NCI-H748 treated with DMSO at 0.1 percent for 48 hours (cell line): ENCODE data around the gene EHD4.
A peak's percentile ranks its signal among the peaks of the same experiment; 100 is the strongest.

ENCODE experiments used
- DNase-seq: peaks from one replicate; lab custom pipeline; 2025; lab: John Stamatoyannopoulos, UW

EHD4 gene

GRCh38 chr15:41980654-41981323 is 8.4 kb upstream of the EHD4 start:
- DNase-seq: no peak

DNA sequence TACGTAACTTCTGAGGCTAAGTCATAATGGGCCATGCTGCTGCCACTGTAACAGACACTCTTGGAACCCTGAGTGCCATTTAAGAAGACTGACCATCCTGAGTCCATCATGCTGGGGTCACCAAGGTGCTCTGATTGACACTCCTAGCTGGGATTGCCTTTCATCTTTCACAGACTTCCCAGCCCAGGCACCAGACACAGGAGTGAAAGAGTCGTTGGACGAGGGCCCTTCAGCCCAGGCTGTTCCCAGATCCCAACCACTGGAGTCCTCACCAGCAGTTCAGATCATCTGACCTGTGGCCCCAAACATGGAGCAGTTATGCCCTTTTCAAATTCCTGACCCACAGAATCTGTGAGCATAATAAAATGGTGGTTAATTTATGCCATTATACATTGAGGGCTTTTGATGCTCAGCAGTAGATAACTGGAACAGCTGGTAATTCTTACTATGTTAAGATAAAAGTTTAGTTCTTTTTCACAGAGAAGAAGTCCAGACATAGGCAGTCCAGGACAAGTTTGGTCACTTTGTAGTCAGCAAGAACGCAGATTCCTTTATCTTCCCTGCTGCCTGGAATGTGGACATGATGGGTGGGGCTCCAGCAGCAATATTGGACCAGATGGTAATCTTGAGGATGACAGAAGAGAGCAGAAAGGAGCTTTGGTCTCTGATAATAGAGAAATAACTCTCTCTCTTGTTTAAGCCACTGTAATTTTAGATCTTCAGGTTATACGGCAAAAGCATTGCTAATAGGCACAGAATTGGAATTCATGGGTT is 7.3 kb upstream of the EHD4 start:
- no peak for DNase-seq

GRCh38 chr15:41978534-41978933 is 6.2 kb upstream of the EHD4 start:
- DNase-seq: no peak

DNA sequence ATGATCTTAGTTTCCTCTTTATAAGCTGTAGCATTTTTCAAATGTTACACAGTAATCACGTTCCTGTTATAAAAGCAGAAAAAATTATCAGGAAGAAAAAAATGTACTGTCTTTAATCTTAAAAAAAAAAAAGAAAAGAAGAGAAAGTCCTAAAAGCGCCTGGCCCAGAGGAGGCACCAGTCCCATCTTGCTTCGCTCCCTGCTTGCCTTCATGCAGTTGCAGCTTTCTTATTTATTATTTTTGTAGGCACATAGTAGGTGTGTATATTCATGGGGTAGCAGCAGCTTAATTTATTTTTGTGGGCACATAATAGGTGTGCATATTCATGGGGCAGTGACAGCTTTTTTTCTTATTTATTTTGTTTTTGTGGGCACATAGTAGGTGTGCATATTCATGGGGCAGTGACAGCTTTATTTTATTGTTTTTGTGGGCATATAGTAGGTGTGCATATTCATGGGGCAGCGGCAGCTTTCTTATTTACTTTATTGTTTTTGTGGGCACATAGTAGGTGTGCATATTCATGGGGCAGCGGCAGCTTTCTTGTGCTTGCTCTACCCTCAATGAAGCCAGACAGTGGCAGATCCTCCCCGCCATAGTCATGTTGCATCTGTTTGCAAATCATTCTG is 5.5 kb upstream of the EHD4 start:
- DNase-seq: no peak

GRCh38 chr15:41975669-41976068 is 3.3 kb upstream of the EHD4 start:
- DNase-seq: no peak

GRCh38 chr15:41974041-41974440 is 1.7 kb upstream of the EHD4 start:
- no peak for DNase-seq

- no peak for DNase-seq
These were observed 483 bp downstream of the EHD4 start for GRCh38 chr15:41971895-41972252.

DNA sequence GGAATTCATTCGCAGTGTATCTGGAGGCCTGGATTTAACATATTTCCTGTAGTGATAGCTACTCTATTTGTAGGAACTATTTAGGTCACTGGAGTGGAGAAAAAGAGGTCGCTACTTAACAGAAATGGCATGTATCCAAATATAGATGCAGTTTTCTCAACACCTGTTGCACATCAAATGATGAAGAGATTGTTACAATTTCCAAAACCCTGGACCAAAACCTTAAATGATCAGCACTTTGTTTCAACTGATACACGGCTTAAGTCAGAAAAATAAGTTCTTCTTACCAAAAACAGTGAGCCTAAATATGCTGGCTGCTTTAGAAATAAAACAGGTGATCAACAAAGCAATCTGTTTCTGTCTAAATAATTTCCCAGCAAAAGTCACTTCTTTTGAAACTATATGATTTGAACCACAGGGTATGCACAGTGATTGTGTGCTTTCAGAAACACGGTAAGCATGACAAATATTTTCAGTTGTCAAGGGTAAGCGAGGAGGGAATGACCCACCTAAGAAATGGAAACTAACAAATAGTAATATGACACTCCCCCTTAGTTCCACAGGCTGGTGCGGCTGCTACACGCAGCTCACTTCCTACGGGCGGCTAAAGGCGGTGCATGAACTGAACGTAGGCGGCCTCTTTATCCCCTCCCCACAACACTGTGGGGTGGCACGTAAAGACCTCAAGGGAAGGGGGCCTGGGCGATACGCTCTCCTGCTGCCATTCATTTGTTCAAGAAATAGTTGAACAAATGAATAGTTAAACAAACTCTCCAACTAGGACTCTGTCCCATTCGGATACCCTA is 1.1 kb downstream of the EHD4 start:
- peak; percentile 23 for DNase-seq

GRCh38 chr15:41970456-41970855 is 1.9 kb downstream of the EHD4 start:
- no peak for DNase-seq

GRCh38 chr15:41969851-41970431 is 2.4 kb downstream of the EHD4 start:
- no peak for DNase-seq

- no peak for DNase-seq
These were observed 3.7 kb downstream of the EHD4 start for GRCh38 chr15:41968701-41969100.

- DNase-seq: no peak
These were observed 4.7 kb downstream of the EHD4 start for GRCh38 chr15:41967506-41968206.

DNA sequence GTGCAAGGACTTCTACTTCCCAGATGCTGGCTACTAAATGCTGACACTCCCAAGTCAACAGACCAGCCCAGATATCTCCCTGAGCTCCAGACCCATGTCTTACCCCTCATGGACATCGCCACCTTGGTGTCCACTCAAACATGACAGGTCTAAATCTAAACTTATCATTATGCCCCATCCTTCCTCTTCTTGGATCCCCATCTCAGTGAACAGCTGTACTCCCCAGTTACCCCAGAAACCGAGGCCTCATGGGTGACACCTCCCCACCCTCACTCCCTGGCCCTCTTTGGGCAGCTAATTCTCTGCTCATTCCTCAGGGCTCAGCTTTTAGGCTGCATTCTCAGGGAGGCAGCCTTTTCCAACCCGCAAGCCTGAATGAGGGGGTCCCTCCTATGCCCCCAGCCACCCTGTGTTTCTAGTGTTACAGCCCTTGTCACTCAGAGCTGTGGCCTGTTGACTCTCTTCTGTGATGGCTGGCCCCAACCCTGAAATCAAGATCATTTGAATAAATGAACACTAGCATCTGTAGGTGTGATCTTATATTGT is 5.4 kb downstream of the EHD4 start:
- no peak for DNase-seq

DNA sequence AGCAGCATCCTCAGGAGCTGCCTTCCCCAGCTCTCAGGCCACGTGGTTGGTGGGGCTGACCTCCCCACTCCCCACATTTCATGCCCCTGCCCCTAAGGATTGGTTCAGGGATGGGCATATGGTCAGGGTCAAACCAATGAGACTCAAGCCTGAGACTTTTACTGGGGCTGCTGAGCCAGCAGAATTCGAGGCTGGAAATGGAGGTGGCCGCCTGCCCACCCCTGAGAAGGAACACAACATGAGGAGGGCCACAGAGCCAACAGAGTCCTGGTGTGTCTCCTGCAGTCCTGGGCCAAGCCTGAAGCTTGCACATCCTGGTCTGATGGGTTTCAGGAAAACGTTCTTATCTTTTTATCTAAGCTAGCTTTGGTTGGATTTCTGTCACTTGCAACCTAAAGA is 5.9 kb downstream of the EHD4 start:
- DNase-seq: no peak

DNA sequence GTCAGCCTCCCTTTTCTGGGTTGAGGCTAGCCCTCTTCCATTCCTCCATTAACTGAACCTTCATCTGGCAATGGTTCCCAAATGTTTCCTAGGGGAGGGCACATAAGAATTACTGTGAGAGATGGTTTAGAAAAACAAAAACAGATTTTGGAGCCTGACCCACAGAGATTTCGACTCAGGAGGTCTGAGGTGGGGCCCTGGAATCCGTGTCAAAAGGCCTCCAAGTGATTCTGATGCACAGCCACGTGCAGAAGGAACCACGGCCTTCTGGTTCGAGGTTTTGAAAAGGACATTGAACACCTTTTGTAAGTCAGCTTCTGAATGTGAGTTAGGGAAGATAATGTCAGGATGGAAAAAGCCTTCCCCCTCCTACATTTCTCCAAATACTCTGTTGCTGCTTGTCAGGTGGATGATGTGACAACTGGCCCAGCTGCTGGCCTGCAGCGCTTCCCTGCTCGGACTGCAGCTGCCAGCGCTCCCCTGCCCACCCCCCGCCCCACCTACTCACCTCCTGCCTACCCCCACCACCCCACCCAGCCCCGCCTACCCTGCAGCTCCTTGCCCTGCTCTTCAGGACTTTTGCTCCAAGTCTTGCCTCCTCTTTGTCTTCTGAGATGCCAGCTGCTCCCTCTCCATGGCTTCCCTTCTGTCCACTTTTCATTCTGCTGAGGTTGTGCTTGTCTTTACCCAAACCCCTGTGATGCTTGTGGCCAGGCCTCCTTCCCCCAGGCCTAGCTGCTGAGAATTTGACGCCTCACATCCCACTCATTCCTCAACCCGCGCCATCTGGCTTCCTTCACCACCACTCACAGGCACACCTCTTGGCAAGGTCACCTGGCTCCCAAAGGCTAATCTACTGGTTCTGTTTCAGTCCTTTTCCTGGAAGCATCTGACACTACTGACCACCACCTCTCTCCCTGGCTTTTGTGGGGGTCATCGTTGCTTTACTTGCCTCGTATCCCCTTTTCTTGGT is 6.6 kb downstream of the EHD4 start:
- DNase-seq: no peak

- DNase-seq: no peak
These were observed 10.7 kb downstream of the EHD4 start for GRCh38 chr15:41961595-41962202.

DNA sequence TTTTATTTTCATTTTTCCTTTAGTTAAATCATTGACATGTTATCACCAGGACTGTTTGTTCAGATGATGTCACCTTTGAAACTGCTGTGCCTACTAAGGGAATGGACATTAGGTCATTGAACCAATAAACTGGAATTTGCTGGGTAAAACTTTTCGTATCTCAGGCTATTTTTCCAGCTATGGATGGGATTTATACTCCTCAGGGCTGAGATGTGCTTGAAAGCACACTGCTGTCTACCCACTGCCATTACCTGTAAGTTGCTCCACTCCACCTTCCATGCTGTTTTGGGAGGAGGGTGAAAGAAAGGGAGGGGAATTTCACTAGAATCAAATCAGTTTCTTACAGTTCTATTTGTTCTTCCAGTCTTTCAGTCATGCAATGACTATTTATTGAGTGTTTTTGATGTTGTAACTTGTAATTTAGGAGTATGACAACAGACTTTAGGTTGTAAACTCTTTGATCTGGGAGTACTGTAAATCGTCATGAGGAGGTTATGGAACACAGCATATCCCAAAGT is 11.3 kb downstream of the EHD4 start:
- no peak for DNase-seq

GRCh38 chr15:41958002-41958420 is 14.3 kb downstream of the EHD4 start:
- no peak for DNase-seq
